ENCODE data around the gene PPP4R4.

- TF ChIP-seq EZH2 (IDR thresholded peaks at IDR 0.05; ENCODE audit: borderline replicate concordance, low read depth, low read length, severe bottlenecking) (no peak), CTCF (IDR thresholded peaks at IDR 0.05; ENCODE audit: borderline replicate concordance, extremely low read depth, low read length, poor library complexity, severe bottlenecking) (no peak)
Measured at GRCh38 chr14:94217116-94217515, 43.0 kb downstream of the PPP4R4 start.

All from DND-41 (cell line).